Superior temporal gyrus (tissue), 1 donor: ENCODE data around the gene RBKS.

Experiments used
- DNase-seq: peaks from one replicate; pipeline ENCODE4 v3.0.0-alpha.2; 2016; ENCODE audit errors: extremely low spot score

The RBKS gene

GRCh38 chr2:27735263-27735904 lies 154.8 kb downstream of the RBKS start:
- DNase-seq, result no peak

GRCh38 chr2:27734305-27734704 lies 155.9 kb downstream of the RBKS start:
- DNase-seq, result no peak
